Measurements from ENCODE around the gene SRP68. TPM values are rescaled to one million over a fixed set of nuclear protein-coding genes. Genes with fewer than 3 reads are reported as not detected.

Gene SRP68
- total and polyA plus RNA-seq, 4 donors: 30.8 to 68.9 (median 57.0) TPM

DNA sequence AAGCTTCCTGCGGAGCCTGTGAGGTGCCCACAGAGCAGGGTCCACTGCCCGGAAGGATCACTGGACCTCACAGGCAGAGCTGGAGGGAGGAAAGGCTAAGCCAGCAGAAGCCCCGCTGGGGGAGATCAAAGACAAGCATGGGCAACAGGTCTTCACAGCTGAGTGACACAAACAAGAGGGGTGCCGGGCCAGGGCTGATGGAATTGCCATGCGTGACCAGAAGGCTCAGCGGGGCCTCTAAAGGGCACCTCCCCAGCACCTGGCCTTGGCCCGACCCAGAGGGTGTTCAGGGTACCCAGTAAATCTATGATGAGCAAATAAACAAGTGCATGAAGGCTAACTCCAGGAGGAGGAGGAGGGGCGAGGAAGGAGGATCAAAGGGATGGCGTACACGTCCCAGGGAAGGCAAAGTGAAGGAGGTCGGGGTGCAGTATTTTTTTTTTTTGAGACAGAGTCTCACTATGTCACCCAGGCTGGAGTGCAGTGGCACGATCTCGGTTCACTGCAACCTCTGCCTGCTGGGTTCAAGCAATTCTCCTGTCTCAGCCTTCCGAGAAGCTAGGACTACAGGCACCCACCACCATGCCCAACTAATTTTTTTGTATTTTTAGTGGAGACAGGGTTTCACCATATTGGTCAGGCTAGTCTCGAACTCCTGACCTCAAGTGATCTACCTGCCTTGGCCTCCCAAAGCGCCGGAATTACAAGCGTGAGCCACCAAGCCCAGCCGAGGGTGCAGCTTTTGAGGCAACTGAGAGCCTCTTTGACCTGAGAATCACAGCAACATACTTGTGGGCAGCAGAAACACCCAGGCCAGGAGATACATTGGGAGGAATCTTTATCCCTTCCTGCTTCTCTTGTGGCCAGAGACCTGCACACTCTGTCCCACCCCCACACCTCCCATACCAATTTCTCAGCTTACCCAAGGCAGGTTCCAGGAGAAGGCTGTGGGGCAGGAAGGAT is 47.4 kb upstream of the SRP68 start:
- Histone ChIP-seq H3K4me1 (ENCODE audit: control insufficient read depth in 5 of 5, insufficient read depth in 5 of 5, low read length in 5 of 5) (peaks cover 0 to 9% (median 3%) of the 10 kb centered on the region in 5 donors), H3K4me3 (no peak overlapping the region), H3K9me3 (ENCODE audit: control insufficient read depth in 4 of 4, insufficient read depth in 3 of 4, low read length in 3 of 4) (no peaks in the 10 kb centered on the region), H3K27me3 (ENCODE audit: control insufficient read depth in 3 of 3, insufficient read depth in 3 of 3, low read length in 2 of 3) (no peaks in the 10 kb centered on the region), H3K36me3 (ENCODE audit: control insufficient read depth in 4 of 4, insufficient read depth in 4 of 4, low read length in 4 of 4) (no peaks in the 10 kb centered on the region), H3K9ac (ENCODE audit: insufficient read depth in 1 of 2, low read length in 2 of 2) (no peak overlapping the region), H3K27ac (ENCODE audit: low read depth in 1 of 2, low read length in 1 of 2) (no peak overlapping the region)
- TF ChIP-seq, protein P1, sequence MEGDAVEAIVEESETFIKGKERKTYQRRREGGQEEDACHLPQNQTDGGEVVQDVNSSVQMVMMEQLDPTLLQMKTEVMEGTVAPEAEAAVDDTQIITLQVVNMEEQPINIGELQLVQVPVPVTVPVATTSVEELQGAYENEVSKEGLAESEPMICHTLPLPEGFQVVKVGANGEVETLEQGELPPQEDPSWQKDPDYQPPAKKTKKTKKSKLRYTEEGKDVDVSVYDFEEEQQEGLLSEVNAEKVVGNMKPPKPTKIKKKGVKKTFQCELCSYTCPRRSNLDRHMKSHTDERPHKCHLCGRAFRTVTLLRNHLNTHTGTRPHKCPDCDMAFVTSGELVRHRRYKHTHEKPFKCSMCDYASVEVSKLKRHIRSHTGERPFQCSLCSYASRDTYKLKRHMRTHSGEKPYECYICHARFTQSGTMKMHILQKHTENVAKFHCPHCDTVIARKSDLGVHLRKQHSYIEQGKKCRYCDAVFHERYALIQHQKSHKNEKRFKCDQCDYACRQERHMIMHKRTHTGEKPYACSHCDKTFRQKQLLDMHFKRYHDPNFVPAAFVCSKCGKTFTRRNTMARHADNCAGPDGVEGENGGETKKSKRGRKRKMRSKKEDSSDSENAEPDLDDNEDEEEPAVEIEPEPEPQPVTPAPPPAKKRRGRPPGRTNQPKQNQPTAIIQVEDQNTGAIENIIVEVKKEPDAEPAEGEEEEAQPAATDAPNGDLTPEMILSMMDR (IDR thresholded peaks at IDR 0.05; ENCODE audit: control extremely low read depth, extremely low read depth): no peak
- DNase-seq (no peak), ATAC-seq (ENCODE audit: insufficient read depth, low FRiP score) (no peak)
- WGBS, 2 donors: 87 to 89% methylated on average over 19 of the region's 19 CpGs

DNA sequence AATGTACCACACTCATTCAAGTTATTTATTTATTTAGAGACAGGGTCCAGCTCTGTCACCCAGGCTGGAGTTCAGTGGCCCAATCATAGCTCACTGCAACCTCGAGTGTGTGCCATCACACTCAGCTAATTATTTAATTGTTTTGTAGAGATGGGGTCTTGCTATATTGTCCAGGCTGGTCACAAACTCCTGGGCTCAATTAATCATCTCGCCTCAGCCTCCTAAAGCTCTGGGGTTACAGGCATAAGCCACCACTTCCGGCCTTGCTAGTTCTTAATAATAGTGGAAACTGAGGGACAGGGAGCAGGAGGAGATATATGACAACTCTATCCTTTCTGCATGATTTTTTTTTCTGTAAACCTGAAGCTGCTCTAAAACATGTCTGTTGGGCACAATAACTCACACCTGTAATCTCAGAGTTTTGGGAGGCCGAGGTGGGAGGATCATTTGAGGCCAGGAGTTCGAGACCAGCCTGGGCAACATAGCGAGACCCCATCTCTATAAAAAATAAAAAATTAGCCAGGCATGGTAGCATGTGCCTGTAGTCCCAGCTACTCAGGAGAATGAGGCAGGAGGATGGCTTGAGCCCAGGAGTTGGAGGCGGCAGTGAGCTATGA is 42.9 kb upstream of the SRP68 start:
- Histone ChIP-seq H3K36me3 (ENCODE audit: control insufficient read depth in 4 of 4, insufficient read depth in 4 of 4, low read length in 4 of 4) (no peaks in the 10 kb centered on the region), H3K27ac (ENCODE audit: low read depth in 1 of 2, low read length in 1 of 2) (no peak overlapping the region), H3K27me3 (ENCODE audit: control insufficient read depth in 3 of 3, insufficient read depth in 3 of 3, low read length in 2 of 3) (no peaks in the 10 kb centered on the region), H3K9me3 (ENCODE audit: control insufficient read depth in 4 of 4, insufficient read depth in 3 of 4, low read length in 3 of 4) (no peaks in the 10 kb centered on the region), H3K9ac (ENCODE audit: insufficient read depth in 1 of 2, low read length in 2 of 2) (no peak overlapping the region), H3K4me3 (no peak overlapping the region), H3K4me1 (ENCODE audit: control insufficient read depth in 5 of 5, insufficient read depth in 5 of 5, low read length in 5 of 5) (no peaks in the 10 kb centered on the region)
- ATAC-seq (ENCODE audit: insufficient read depth, low FRiP score) (no peak), DNase-seq (no peak)
- TF ChIP-seq, protein P1 (IDR thresholded peaks at IDR 0.05; ENCODE audit: control extremely low read depth, extremely low read depth): no peak
- 92% methylated on average over 7 of the region's 7 CpGs for WGBS, 2 donors

DNA sequence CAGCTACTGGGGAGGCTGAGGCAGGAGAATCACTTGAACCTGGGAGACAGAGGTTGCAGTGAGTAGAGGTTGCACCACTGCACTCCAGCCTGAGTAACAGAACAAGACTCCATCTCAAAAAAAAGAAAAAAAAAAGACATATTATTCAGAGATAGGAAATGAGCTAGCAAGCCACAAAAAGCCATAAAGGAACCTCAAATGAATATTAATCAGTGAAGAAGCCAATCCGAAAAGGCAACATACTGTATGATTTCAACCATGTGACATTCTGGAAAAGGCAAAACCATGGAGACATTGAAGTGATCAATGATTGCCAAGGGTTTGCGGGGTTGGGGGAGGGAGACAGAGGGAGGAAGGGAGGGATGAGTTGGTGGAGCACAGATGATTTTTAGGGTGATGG is 39.6 kb upstream of the SRP68 start:
- 71 to 80% methylated on average over 2 of the region's 2 CpGs for WGBS, 2 donors
- no peak for DNase-seq
- H3K27ac ChIP-seq (ENCODE audit: low read depth in 1 of 2, low read length in 1 of 2): no peak overlapping the region
- no peaks in the 10 kb centered on the region for H3K27me3 ChIP-seq (ENCODE audit: control insufficient read depth in 3 of 3, insufficient read depth in 3 of 3, low read length in 2 of 3)
- H3K36me3 ChIP-seq (ENCODE audit: control insufficient read depth in 4 of 4, insufficient read depth in 4 of 4, low read length in 4 of 4): no peaks in the 10 kb centered on the region
- no peak overlapping the region for H3K9ac ChIP-seq (ENCODE audit: insufficient read depth in 1 of 2, low read length in 2 of 2)
- H3K4me1 ChIP-seq (ENCODE audit: control insufficient read depth in 5 of 5, insufficient read depth in 5 of 5, low read length in 5 of 5): no peaks in the 10 kb centered on the region
- H3K4me3 ChIP-seq: no peak overlapping the region
- no peaks in the 10 kb centered on the region for H3K9me3 ChIP-seq (ENCODE audit: control insufficient read depth in 4 of 4, insufficient read depth in 3 of 4, low read length in 3 of 4)
- ATAC-seq (ENCODE audit: insufficient read depth, low FRiP score): no peak
- TF ChIP-seq, protein P1 (IDR thresholded peaks at IDR 0.05; ENCODE audit: control extremely low read depth, extremely low read depth): no peak

Data from lung (tissue), 12 donors.